ENCODE measurements around the gene KATNB1.
"Not testable (repeated sequence)": the region's sequence is repeated elsewhere in the genome, so short reads cannot be mapped to it uniquely, and the experiment has no call there.

The KATNB1 gene

DNA sequence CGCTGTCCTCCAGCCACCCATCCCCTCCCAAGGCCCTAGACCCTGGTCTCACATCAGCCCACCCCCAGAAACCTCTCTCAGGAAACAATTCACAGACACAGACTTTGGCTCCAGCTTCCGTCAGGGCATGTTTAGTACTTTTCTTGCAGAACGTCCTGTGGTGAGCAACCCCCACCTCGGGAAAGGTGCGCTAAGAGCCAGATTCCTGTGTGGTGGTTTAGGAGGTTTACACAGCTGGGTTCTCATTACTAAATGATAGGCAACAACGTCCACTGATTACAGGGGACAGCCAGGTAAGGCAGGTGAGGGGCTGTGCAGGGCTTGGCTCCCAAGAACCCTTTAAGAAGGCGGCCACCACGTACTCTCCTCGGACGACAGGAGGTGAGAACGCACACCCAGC lies 37.4 kb downstream of the KATNB1 start:
- no peak for DNase-seq (ENCODE audit: low spot score)

DNA sequence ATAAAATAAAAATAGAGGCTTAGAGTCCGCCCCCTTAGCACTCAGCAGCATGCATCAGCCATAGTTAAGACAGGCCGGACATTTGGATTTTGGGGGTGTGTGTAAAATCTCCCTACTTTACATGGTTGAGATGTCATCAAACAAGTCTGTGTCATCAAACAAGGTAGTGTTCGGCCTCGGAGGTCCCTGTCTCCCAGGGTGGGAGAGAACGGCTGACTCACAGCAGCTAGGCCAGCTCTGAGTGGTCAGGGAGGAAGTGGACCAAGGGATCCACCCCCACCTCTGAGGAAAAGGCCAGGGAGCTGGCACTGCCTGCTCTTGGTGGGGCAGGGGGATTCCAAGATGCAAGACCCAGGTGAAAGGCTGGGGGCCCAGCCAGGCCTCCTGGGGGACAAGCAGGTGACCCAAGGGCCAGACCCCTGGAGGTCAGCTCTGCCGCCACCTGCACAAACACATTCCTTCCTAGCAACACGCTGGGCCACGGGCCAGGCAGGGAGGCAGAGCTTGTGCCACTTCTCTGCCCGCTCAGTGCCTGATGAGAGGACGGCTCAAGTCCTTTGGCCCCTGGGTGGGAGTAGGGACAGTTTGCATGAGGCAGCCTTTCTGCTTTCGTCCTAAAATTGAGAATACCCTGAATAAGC lies 38.2 kb downstream of the KATNB1 start:
- no peak for DNase-seq (ENCODE audit: low spot score)

DNA sequence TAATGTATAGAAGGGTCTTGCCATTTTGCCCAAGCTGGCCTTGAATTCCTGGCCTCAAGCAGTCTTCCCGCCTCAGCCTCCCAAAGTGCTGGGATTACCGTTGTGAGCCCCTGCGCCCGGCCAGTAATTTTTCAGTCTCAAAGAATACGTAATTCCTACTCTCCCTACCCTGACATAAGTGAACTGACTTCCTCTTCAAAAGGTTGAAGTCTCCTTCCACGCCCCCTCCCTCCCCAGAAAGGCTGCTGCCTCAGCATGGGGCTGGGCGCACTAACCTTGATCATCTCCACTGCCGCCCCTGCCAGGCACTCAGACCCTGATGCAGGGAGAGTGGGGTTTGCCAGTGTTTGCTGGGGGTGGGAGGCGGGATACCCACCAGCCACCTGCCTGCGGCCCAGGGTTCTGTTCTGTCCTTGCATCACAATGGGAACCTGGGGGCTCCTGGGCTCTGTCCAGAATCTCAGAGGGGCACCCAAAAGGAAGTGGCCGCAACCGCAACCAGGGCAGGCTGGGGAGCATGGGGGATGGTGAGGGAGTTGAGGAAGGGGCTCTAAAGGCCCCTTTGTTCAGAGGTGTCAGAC lies 39.2 kb downstream of the KATNB1 start:
- DNase-seq (ENCODE audit: low spot score) = no peak

DNA sequence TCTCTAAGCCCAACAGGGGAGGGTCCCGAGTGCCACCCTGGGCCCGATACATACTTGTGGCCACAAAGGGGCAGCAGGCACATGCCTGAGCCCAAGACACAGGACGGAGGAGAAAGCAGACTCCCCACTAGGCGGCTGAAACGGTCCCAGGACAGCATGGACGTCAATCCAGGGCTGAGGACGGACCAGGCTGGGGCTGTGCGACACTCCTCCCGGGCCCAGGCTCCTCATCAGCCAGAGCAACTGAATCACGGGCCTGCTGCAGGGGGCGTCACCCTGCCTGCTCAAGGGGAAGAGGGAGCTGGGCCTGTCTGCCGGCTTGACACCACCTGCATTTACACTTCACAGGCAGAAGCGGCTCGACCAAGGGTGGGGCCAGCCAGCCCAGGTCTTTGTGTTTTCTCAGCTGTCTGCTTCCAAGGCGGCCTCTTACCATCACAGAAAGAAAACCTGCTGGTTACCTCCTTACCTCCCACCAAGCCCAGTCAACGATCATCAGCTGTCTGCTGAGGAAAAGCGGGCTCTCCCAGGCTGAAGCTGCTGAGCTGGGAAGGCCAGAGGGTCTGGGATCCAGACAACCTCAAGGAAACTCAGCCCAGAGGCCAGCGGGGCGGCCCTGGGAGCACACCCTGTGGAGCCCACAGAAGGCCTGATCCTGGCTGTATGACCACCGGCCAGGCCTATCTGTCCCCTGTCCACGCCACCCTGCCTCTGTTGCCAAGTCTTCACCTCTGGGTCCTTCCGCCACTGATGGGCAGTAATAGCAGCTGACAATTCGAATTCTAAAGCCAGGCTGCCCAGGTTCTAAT lies 40.3 kb downstream of the KATNB1 start:
- no peak for DNase-seq (ENCODE audit: low spot score)

DNA sequence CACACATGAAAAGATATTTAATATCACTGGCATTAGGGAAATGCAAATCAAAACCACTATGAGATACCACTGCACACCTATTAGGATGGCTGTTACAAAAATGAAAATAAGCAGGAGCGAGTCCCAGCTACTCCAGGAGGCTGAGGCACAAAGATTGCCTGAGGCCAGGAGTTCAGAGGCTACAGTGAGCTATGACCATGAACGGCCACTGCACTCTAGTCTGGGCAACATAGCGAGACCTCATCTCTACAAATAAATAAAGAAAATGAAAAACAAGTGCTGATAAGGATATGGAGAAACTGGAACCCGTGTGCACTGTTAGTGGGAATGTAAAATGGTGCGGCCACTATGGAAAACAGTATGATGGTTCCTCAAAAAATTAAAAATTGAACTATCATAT lies 43.1 kb downstream of the KATNB1 start:
- no peak for DNase-seq (ENCODE audit: low spot score)

DNA sequence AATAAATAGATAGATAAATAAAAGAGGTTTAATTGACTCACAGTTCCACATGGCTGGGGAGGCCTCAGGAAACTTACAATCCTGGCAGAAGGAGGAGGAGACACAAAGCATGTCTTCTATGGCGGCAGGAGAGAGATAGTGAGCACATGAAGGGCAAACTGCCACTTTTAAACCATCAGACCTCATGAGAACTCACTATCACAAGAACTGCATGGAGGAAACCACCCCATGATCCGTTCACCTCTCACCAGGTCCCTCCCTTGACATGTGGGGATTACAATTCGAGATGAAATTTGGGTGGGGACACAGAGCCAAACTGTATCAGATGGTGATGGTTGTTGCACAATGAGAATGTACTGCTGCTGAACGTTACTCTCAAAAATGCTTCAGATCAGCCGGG lies 44.3 kb downstream of the KATNB1 start:
- DNase-seq (ENCODE audit: low spot score) = not testable (repeated sequence)

DNA sequence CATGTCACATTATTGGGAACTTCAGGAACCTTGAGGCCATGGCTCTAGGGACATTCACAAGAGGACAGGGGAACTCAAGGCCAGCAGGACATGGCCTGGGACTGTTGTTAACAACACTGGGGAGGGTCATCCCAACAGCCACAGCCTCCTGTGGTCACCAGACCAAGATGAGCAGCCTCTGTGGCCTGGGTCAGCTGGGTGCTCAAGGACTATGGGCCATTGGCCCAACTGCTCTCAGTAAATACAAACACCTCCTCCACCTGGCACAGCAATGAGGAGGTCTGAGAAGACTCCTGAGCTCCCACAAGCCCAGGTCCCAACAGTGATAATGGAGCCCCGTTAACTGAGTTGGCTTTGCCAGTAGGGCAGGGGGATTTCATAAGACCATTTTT lies 45.8 kb downstream of the KATNB1 start:
- DNase-seq (ENCODE audit: low spot score) = no peak

DNA sequence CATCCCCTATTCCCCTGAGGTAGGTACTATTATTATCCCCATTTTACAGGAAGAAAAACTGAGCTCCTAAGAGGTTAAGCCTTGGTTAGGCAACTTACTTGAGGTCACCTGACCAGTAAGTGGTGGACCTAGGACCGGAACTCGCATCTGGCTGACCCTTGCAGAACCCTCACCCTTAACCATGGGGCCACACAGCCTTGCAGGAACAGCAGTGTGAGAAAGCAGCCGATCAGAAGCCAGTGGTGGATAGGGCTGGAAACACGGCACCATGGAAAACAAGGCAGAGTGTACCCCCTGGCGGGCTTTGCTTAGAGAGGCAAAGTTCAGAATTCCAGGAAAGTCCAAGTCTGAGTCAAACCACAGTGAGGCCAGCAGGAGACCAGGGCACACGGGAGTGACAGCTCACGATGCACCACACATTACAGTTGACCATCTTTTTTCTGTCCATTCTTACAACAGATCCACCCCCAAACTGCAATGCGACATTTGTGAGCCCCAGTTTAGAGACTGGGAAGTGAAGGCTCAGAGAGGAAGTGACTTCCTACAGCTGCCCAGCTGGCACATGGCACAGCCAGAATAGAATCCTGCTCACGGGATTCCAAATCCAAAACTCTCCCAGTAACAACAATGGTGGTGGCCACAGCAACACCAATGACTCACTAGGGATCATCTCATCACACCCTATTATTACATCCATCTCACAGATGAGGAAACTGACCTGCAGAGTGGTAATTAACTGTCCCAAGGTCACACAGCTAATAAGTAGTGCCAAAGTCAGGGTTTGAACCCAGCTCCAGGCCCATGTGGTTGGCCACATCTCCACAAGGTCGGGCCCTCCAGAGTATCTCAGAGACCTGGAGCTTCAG lies 46.4 kb downstream of the KATNB1 start:
- peak; percentile 81 for DNase-seq (ENCODE audit: low spot score)

DNA sequence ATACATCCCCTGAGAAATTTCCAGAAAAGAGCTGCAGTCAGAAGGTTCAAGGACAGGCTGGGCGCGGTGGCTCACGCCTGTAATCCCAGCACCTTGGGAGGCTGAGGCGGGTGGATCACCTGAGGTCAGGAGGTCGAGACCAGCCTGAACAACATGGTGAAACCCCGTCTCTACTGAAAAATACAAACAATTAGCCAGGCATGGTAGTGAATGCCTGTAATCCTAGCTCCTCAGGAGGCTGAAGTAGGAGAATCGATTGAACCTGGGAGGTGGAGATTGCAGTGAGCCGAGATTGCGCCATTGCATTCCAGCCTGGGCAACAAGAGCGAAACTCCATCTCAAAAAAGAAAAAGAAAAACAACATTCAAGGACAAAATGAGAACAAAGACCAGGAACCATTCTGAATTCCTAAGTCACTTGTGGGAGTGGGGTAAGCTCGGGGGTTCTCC lies 47.1 kb downstream of the KATNB1 start:
- DNase-seq (ENCODE audit: low spot score) = not testable (repeated sequence)

DNA sequence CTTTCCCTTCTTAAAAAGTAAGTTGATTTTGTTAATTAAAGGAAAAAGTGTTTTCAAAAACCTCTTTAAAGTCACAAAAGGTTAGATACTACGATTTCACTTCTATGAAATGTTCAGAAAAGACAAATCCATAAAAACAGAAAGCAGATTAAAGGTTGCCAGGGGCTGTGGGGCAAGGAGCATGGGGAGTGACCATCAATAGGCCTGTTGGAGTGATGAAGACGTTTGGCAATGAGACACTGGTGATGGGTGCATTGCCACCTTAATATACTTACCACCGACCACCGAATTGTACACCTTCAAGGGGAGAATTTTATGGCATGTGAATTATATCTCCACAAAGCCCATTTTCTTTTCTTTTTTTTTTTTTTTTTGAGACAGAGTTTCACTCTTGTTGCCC lies 47.5 kb downstream of the KATNB1 start:
- DNase-seq (ENCODE audit: low spot score) = no peak

DNA sequence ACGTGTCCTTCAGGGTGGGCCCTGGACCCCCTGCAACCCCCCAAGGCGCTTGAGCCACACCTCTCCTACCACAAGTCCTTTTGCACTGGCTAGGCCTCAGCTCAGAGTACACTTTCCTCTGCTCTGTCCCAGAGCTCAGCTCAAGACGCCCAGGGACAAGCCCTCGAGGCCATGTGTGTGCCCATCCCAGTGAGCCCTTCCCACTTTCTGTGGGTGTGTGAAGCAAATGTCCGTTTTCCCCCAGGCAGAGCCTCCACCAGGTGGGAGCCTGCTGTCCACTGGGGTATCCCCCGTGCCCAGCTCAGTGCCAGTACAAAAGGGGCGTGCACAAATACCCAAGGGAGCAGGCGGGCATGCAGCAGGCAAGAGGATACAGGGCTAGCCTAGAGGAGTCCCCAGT lies 48.3 kb downstream of the KATNB1 start:
- DNase-seq (ENCODE audit: low spot score) = no peak

DNA sequence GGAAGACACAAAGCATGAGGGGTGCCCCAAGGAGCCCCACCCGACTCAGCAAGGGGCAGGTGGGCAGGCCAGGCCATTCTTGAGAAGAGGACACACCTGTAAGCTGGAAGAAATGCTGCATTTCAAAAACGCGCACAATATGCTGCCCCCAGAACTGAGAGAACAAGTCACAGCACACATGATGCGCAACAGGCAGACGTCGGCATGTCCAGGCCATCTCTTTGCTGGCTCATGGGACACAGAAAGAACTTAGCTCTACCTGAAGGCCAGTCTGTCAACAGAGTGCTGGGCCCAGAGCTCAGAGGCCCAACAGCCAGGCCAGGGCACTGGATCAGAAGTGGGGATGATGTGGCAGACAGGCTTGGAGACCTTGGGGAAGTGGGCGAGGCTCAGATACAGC lies 48.8 kb downstream of the KATNB1 start:
- no peak for DNase-seq (ENCODE audit: low spot score)

DNA sequence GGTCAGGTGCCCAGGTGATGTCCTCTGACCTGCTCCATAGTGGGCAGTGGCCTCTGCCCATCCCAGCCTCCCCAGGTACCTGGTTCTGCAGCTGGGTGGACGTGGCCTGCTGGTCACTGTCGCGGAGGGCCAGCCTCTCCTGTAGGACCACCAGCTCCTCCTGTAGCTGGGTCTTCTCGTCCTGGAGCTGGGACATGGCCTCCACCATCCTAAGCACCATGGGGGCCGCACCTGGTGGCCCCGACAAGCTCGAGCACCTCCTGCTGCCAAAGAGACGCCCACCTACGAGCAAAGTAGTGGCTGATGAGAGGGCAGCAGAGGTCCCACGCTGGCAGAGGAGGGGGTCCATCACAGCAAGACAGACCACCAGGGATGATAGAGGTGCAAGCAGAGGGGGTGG lies 49.8 kb downstream of the KATNB1 start:
- DNase-seq (ENCODE audit: low spot score) = no peak

DNA sequence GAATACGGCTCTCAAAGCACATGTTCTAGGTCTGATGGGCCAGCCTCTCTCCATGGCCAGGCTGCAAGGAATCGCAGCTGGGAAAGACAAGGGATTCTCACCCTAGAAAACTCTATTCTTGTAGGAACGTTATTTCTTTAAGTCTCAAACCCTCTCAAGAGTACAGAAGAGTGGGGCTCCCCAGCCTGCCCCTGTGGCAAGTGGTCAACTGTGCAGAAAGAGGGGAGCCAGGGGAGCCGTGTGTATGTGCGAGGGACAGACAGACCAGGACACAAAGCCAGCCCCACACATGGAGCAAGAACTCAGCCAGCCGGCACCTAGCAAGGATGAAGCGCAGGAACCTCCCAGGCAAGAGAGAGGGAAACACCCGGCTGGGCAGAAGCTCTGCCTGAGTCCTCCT lies 50.4 kb downstream of the KATNB1 start:
- DNase-seq (ENCODE audit: low spot score) = no peak

DNA sequence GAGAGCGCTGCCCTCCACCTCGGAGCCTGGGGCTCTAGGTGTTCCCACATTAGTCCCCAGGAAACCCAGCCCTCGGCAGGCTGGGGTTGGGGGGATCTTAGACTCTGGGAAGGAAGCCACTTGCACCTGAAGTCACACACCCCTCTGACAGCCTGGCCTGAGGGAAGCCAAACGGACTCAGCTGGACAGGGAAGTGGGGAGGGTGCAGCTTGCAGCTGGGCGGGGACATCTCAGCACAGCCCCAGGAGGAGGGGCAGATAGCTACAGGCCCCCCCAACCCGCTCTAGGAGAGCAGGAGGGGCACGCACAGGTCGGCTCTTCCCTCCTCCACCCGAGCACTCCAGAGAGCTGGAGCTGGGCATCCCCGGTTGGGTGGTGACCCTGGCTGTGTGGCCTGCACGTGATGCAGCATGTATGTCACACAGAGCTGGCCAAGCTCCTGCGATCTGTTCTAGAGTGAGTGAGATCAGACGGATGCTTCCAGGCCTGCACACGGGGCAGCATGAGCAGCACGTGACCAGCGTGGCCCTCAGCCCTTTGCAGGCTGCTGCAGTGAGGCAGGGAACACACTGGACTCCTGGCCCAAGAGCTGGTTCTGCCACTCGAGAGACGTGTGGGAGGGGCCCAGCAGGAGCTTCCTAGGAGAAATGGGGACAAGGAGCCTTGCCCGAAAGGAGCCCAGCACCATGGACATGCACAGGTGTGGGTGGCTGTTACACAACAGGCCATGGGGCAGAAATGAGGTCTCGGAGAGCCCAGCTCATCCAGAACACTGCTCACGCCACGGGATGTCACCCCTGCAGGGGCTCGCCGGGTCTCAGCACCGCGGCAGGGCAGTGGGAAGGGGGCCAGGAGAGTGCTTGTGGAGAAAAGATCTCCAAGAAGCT lies 51.3 kb downstream of the KATNB1 start:
- DNase-seq (ENCODE audit: low spot score) = no peak

DNA sequence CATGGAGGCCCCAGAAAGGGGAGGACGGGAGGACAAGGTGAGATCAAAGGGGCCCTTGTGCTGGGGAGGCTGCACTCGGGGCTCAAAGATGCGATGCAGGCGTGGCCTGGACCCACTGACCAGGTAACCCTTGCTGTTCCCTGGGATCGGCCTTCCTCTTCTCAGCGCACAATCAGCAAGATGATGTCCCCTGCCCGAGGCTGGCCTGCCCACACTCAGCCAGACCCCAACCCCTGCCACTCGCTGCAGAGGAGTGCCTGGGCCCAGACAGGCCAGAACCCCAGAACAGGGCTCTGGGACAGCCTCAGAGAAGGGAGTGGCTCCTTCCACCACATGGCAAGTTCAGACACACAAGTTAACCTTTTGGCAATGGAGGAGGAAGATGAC lies 51.9 kb downstream of the KATNB1 start:
- no peak for DNase-seq (ENCODE audit: low spot score)

DNA sequence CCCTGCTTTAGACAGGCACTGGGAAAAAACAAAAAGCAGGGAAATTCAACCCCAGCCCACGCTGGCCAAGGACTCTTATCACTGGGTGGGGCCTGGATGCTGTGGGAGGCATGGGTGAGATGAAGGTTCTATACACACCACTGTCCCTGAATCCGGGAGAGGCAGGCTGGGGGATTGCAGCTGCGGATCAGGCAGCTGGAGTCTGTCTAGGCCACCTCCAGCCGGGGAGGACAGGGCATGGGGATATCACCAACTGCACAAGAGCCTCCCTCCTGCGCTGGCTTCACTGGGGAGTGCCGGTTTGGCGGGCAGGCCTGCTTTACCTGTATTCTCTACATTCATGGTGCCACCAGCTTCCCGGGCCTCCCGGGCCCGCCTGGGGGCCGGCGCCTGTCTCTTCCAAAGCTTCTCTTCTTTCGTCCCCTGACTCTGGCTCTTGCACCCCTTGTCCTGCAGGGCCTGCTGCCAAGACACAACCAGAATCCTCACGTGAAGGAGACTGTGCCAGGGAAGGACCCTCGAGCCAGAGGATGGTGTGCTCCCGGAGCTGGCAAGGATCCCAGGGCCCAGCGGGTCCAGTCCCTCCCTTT lies 52.8 kb downstream of the KATNB1 start:
- no peak for DNase-seq (ENCODE audit: low spot score)

DNA sequence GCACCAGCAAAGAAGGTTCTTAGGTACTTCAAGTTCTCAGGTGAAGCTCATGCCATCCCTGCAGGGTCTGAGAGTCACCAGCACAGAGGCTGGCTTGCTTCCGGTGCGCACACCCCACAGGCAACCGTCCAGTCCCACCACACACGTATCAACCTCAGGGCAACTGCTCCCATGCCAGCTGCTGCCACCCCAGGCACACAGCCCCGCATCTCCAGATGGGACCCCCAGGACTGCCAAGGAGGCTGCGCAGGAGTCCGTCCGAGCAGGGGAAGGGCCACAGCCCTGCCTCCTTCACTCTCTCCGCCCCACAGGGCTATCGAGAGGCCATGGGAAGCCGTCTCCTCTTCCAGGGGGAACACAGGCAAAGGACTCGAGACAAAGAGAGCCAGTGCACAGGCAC lies 53.4 kb downstream of the KATNB1 start:
- no peak for DNase-seq (ENCODE audit: low spot score)

DNA sequence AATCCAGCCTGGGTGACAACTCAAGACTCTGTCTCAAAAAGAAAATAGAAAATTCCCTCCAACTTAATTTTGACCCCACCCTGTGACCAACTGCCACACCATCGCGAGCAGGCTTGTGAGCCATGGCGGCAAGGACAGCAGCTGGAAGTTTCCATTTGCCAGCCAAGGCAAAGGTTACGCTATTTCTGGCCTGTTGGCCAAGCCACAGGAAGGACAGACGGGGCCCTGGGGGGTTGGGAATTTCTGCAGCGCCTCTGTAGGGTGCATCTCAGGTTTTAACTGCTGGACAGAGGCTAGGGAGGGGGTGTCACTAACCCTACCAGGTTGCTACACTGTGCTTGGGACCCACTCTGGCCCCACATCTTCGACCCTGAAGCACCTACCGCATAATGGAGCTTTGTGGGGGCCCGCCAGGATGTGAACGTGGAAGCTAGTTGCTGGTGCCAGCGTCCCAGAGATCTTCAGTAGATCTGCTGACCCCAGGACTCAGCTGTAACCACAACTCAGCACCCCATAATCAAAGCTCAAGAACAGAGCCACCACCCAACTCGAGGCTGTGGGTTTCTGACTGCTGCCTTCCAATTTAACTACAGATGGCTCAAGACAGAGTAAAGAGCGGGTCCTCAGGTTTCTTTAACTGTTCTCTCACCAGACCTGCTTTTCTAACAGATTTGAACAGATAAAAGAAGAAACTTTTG lies 55.8 kb downstream of the KATNB1 start:
- no peak for DNase-seq (ENCODE audit: low spot score)

DNA sequence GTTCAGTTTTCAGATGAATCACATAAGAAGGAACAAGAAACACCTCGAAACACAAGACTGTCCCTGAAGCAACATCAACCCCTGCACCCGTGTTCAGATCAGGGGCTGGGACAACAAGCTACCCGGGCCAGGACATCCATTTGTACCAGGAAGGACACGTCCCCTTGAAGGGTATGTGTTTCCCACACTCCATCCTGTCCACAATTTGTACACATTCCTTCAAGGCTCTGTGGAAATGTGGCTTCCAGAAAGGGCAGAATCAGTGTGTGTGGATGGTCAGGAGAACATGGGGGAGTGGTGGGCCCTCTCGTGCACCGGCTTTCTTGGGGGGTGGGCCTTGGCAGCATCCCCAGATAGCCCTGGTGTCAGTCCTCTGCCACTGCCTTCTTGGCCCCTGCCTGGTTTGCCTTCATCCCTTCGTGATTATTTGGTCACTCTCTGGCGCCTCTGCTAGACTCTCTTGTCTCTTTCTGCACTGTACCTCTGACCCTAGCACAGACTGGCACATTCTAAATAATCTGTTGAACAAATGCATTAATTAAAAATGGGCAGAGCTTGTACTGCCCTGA lies 56.4 kb downstream of the KATNB1 start:
- no peak for DNase-seq (ENCODE audit: low spot score)
